OCI-LY1 (cell line): ENCODE data around the gene VGF.

Experiments used
- EZH2 ChIP-seq: fragments of 200-600 bp; sonication (generic), shearing (Covaris generic); IDR thresholded peaks from 2 replicates; pipeline ENCODE4 v1.8.0; 2017; ENCODE audit warnings: borderline replicate concordance, mixed run types, mild to moderate bottlenecking, antibody characterized with exemption, low read length, moderate library complexity, mixed read lengths
- TF ChIP-seq, protein P1 (sequence below): fragments of 200-600 bp; sonication (generic), shearing (Covaris generic); IDR thresholded peaks from 2 replicates; pipeline ENCODE4 v1.5.1; 2017; ENCODE audit warnings: mild to moderate bottlenecking, antibody characterized with exemption, low read length, moderate library complexity, mixed read lengths

DNA sequence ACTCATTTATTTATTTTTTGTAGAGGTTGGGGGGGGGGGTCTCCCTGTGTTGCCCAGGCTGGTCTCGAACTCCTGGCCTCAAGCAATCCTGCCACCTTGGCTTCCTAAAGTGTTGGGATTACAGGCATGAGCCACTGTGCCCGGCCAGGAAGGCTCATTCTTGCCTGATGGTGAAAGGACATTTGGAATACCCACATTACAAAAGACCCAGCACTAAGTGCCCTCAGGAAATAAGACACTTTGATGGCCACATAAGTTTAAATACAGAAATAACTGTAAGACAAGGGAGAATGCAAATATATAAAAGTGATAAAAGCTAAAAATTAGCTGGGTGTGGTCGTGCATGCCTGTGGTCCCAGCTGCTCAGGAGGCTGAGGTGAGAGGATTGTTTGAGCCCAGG, 46.5 kb downstream of the VGF start:
- TF ChIP-seq, protein P1, sequence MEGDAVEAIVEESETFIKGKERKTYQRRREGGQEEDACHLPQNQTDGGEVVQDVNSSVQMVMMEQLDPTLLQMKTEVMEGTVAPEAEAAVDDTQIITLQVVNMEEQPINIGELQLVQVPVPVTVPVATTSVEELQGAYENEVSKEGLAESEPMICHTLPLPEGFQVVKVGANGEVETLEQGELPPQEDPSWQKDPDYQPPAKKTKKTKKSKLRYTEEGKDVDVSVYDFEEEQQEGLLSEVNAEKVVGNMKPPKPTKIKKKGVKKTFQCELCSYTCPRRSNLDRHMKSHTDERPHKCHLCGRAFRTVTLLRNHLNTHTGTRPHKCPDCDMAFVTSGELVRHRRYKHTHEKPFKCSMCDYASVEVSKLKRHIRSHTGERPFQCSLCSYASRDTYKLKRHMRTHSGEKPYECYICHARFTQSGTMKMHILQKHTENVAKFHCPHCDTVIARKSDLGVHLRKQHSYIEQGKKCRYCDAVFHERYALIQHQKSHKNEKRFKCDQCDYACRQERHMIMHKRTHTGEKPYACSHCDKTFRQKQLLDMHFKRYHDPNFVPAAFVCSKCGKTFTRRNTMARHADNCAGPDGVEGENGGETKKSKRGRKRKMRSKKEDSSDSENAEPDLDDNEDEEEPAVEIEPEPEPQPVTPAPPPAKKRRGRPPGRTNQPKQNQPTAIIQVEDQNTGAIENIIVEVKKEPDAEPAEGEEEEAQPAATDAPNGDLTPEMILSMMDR: no peak
- TF ChIP-seq EZH2: no peak
